HepG2 (cell line): ENCODE data around the gene DALRD3. TPM values are rescaled to one million over a fixed set of nuclear protein-coding genes. Genes with fewer than 3 reads are reported as not detected.

Source experiments
- AKAP8 ChIP-seq: sonication (generic); formaldehyde crosslinking; IDR thresholded peaks from 2 replicates; pipeline ENCODE4 v1.5.1; 2020; ENCODE audit warnings: mild to moderate bottlenecking, missing genetic modification reagents
- CENPT ChIP-seq: sonication (generic); formaldehyde crosslinking; IDR thresholded peaks from 2 replicates; pipeline ENCODE4 v1.8.0; 2022; ENCODE audit warnings: low read depth, mild to moderate bottlenecking, moderate library complexity, missing genetic modification reagents
- CREM ChIP-seq, 2 experiments: sonication (generic) in 1 of 2; formaldehyde crosslinking in 1 of 2; IDR thresholded peaks; 2 replicates each; pipeline versions ENCODE4 v1.4.0 to v1.6.1; 2016 to 2020; ENCODE audit warnings: antibody characterized with exemption in 1 of 2, mild to moderate bottlenecking in 1 of 2, missing genetic modification reagents in 1 of 2
- DRAP1 ChIP-seq: IDR thresholded peaks from 2 replicates; pipeline ENCODE4 v1.6.1; 2016; ENCODE audit warnings: missing genetic modification reagents, missing compliant biosample characterization
- EED ChIP-seq: sonication (generic); formaldehyde crosslinking; IDR thresholded peaks from 2 replicates; pipeline ENCODE4 v1.5.0; 2020; ENCODE audit warnings: mild to moderate bottlenecking, missing genetic modification reagents
- ETS1 ChIP-seq: sonication (generic); formaldehyde crosslinking; IDR thresholded peaks from 2 replicates; pipeline ENCODE4 v1.4.0; 2020; ENCODE audit warnings: missing genetic modification reagents
- FOXJ3 ChIP-seq: sonication (generic); formaldehyde crosslinking; IDR thresholded peaks from 2 replicates; pipeline ENCODE4 v1.4.0; 2020; ENCODE audit warnings: missing genetic modification reagents, mild to moderate bottlenecking, borderline replicate concordance
- HCFC1 ChIP-seq: fragments of 150-350 bp; IDR thresholded peaks from 2 replicates; pipeline ENCODE4 v1.6.1; 2014; ENCODE audit warnings: low read depth, low read length
- HOXA5 ChIP-seq: sonication (generic); formaldehyde crosslinking; IDR thresholded peaks from 2 replicates; pipeline ENCODE4 v1.4.0; 2020; ENCODE audit warnings: missing genetic modification reagents
- MBD4 ChIP-seq: IDR thresholded peaks from 2 replicates; pipeline ENCODE4 v1.6.1; 2012; ENCODE audit warnings: low read length, inconsistent platforms, borderline replicate concordance
- MED8 ChIP-seq: sonication (generic); formaldehyde crosslinking; IDR thresholded peaks from 2 replicates; pipeline ENCODE4 v1.8.1; 2023; ENCODE audit warnings: mild to moderate bottlenecking, missing genetic modification reagents; ENCODE audit not compliant: insufficient replicate concordance
- NKX3-1 ChIP-seq: sonication (generic); formaldehyde crosslinking; IDR thresholded peaks from 2 replicates; pipeline ENCODE4 v1.5.0; 2020; ENCODE audit warnings: missing genetic modification reagents
- RBM22 ChIP-seq: fragments of 200-400 bp; formaldehyde crosslinking; optimal IDR thresholded peaks from 2 replicates; pipeline ENCODE3; 2017; ENCODE audit warnings: mild to moderate bottlenecking, low read length, moderate library complexity
- RORA ChIP-seq: sonication (generic); formaldehyde crosslinking; IDR thresholded peaks from 2 replicates; pipeline ENCODE4 v1.5.0; 2020; ENCODE audit warnings: mild to moderate bottlenecking, missing genetic modification reagents, moderate library complexity
- ZFP36 ChIP-seq: fragments of 150-350 bp; IDR thresholded peaks from 2 replicates; pipeline ENCODE4 v1.6.1; 2018; ENCODE audit warnings: borderline replicate concordance, low read length, low read depth; ENCODE audit not compliant: partially characterized antibody
- ZFP36L1 ChIP-seq: sonication (generic); formaldehyde crosslinking; IDR thresholded peaks from 2 replicates; pipeline ENCODE4 v1.8.0; 2022; ENCODE audit warnings: mild to moderate bottlenecking, missing genetic modification reagents, moderate library complexity
- ZFP41 ChIP-seq: sonication (generic); formaldehyde crosslinking; IDR thresholded peaks from 2 replicates; pipeline ENCODE4 v1.4.0; 2020; ENCODE audit warnings: mild to moderate bottlenecking, missing genetic modification reagents, borderline replicate concordance
- ZNF296 ChIP-seq: sonication (generic); formaldehyde crosslinking; conservative IDR thresholded peaks from 2 replicates; pipeline ENCODE4 v1.5.0; 2020; ENCODE audit warnings: mild to moderate bottlenecking, missing genetic modification reagents
- ZNF329 ChIP-seq: sonication (generic); formaldehyde crosslinking; IDR thresholded peaks from 2 replicates; pipeline ENCODE4 v1.9.0; 2021; ENCODE audit warnings: low read depth, mild to moderate bottlenecking, missing genetic modification reagents
- ZNF331 ChIP-seq: sonication (generic); formaldehyde crosslinking; IDR thresholded peaks from 2 replicates; pipeline ENCODE4 v1.4.0; 2020; ENCODE audit warnings: missing genetic modification reagents
- ZNF563 ChIP-seq: sonication (generic); formaldehyde crosslinking; IDR thresholded peaks from 2 replicates; pipeline ENCODE4 v1.8.0; 2022; ENCODE audit warnings: mild to moderate bottlenecking, moderate library complexity, missing genetic modification reagents
- ZNF777 ChIP-seq: sonication (generic); formaldehyde crosslinking; IDR thresholded peaks from 2 replicates; pipeline ENCODE4 v1.4.0; 2020; ENCODE audit warnings: missing genetic modification reagents
- ZNF780A ChIP-seq: sonication (generic); formaldehyde crosslinking; IDR thresholded peaks from 2 replicates; pipeline ENCODE4 v1.8.0; 2022; ENCODE audit warnings: mild to moderate bottlenecking, missing genetic modification reagents, moderate library complexity
- ZNF788 ChIP-seq: sonication (generic); formaldehyde crosslinking; IDR thresholded peaks from 2 replicates; pipeline ENCODE4 v1.5.0; 2020; ENCODE audit warnings: mild to moderate bottlenecking, missing genetic modification reagents, borderline replicate concordance
- ZNF878 ChIP-seq: sonication (generic); formaldehyde crosslinking; IDR thresholded peaks from 2 replicates; pipeline ENCODE4 v1.8.1; 2023; ENCODE audit warnings: mild to moderate bottlenecking, missing genetic modification reagents, moderate library complexity
- ZSCAN22 ChIP-seq: sonication (generic); formaldehyde crosslinking; IDR thresholded peaks from 2 replicates; pipeline ENCODE4 v1.4.0; 2020; ENCODE audit warnings: mild to moderate bottlenecking, missing genetic modification reagents
- ZSCAN9 ChIP-seq: IDR thresholded peaks from 2 replicates; pipeline ENCODE4 v1.6.1; 2016; ENCODE audit warnings: borderline replicate concordance
- polyA plus RNA-seq, 8 experiments: library from polyadenylated mRNA; depleted of rRNA in 3 of 8; stranded (reverse) in 7 of 8; unstranded in 1 of 8; fragments of >200 nt; fragmentation: Illumina TruSeq in 4 of 8; extraction: Trizol in 4 of 8; gene quantifications; 2 replicates each; pipeline versions ENCODE4 v1.2.1 to v1.2.3, GENCODE V29; 2011 to 2016; ENCODE audit warnings: low read depth in 4 of 8, missing spikeins in 1 of 8, mixed read lengths in 1 of 8; ENCODE audit not compliant: insufficient read depth in 1 of 8
- total RNA-seq, 5 experiments: library from RNA; depleted of rRNA; stranded (reverse); fragments of >200 nt; fragmentation: Illumina TruSeq; extraction: Trizol; gene quantifications; 2 replicates each; pipeline ENCODE4 v1.2.3, GENCODE V29; 2016; ENCODE audit warnings: low read depth in 1 of 5

DALRD3 gene
- total and polyA plus RNA-seq, 2 of the 13 experiments (the other 11 are each of a cell fraction or from before 2014, with no cell fraction given): 19.9 to 36.5 TPM

GRCh38 chr3:49017971-49018706 lies at the start of gene DALRD3 (continued):
- TF ChIP-seq HOXA5 (CRISPR knock-in tag): peak; percentile 19; the same call in 1 of the 2 replicates
- 0 out of 2 replicates have a peak, but pooled peaks have one; percentile 49 for TF ChIP-seq CENPT
- 0 out of 2 replicates have a peak, but pooled peaks have one; percentile 2 for TF ChIP-seq HCFC1
- TF ChIP-seq ZNF329 (CRISPR knock-in tag): no peak; the same call in 1 of the 2 replicates
- no peak for TF ChIP-seq ZFP36
- TF ChIP-seq EED: peak; percentile 49; the same call in 1 of the 2 replicates
- TF ChIP-seq ZNF788: peak; percentile 57; the same call in 1 of the 2 replicates
- TF ChIP-seq ZNF878: no peak
- no peak for TF ChIP-seq ZSCAN22 (CRISPR knock-in tag)
- TF ChIP-seq ZFP36L1: 0 out of 2 replicates have a peak, but pooled peaks have one; percentile 64
- TF ChIP-seq ZNF777 (CRISPR knock-in tag): peak; percentile 63; the same call in 1 of the 2 replicates
- 0 out of 2 replicates have a peak, but pooled peaks have one; percentile 41 for TF ChIP-seq NKX3-1 (CRISPR knock-in tag)
- TF ChIP-seq ZNF331 (CRISPR knock-in tag): no peak
- TF ChIP-seq AKAP8 (CRISPR knock-in tag): peak; percentile 99
- peak; percentile 58; the same call in 1 of the 2 replicates for TF ChIP-seq ZNF563 (CRISPR knock-in tag)
- TF ChIP-seq MBD4: no peak
- 0 out of 2 replicates have a peak, but pooled peaks have one; percentile 26 for TF ChIP-seq ZFP41
- TF ChIP-seq RBM22: peak; percentile 82
- no peak for TF ChIP-seq FOXJ3 (CRISPR knock-in tag)
- 0 out of 2 replicates have a peak, but pooled peaks have one; percentile 37 for TF ChIP-seq ZSCAN9 (CRISPR knock-in tag)
- no peak; the same call in 1 of the 2 replicates for TF ChIP-seq DRAP1
- no peak for TF ChIP-seq RORA (CRISPR knock-in tag)
- TF ChIP-seq ZNF296 (CRISPR knock-in tag): 0 out of 2 replicates have a peak, but pooled peaks have one; percentile 54
- peak; percentile 80 for TF ChIP-seq MED8 (CRISPR knock-in tag)
- no peak for TF ChIP-seq ETS1
- TF ChIP-seq ZNF780A (CRISPR knock-in tag): 0 out of 2 replicates have a peak, but pooled peaks have one; percentile 51
- peak; percentile 49 for TF ChIP-seq CREM (IDR thresholded peaks at IDR 0.05)
- no peak for TF ChIP-seq CREM (CRISPR knock-in tag; IDR thresholded peaks at IDR 0.05)
